Measurements from ENCODE around the gene TRAPPC12.

Gene TRAPPC12

DNA sequence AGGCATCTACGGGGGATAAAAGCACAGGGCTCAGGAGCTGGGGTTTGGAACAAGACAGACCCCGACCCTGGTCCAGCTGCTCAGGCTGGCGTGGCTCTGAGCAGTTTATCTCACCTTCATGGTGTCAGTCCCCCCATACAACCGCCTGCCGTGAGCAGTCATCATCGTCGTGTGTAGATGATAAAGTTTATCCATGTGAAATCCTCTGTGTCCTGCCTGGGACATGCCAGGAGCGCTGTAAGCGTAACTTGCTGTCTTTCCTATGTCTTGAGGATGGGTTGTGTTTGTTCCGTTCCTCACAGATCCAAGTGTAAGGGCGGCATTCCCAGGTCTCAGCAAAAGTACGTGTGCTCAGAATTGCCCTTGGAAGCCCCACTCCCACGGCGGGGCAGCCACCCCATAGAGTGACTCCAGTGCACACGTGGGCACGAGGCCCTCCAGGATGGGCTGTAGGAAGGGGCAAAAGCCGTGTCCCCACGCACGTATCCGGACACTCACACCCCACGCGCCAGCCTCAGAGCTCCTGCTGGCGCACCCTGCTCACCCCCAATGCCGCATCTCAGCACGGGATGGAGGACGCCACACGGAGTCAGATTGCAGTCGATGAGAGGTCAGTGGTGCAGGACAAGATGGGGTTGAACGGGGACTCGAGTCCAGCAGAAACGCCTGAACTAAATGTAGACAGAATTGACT lies 88.9 kb downstream of the TRAPPC12 start:
- no peak for DNase-seq (ENCODE audit: low read depth)

DNA sequence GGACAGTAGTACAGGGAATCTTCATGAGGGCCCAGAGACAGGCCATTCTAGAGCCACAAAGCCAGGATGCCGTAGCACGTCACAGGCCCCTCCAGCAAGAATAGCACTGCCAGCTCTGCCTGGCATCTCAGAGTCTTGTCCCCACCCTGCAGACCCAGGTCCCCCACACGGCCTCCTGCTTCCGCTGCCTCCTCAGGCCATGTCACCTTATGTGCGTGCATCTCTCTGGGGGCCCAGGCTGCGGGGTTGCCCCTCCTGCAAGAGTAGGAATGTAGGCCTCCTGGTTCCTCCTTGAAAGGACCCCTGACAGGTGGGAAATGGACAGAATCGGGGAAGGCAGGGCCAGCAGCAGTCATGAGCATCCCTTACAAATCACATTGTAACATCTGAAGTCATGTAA lies 90.0 kb downstream of the TRAPPC12 start:
- DNase-seq (ENCODE audit: low read depth): no peak

DNA sequence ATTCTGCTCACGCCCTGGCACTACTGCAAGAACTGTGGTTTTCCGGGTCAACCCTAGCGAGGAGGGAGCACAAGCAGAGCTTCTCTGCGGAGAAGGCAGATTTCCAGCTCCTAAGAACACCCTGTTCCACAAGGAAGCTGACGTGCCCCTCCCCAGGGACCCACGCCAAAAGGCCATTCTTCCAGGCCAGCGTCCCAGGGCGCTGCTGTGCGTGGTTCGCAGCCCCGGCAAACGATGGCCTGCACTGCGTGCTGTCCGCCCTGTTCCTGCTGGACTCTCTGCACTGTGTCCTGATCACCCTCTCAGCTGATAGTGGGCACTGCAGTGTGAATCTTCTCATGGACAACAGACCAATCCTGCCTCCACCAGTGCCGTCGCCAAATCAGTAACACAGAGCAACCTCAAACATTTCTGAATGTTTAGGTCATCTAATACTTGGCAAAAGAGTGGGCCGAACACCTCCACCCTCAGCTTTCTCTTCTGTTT lies 90.7 kb downstream of the TRAPPC12 start:
- peak; percentile 92 for DNase-seq (ENCODE audit: low read depth)

DNA sequence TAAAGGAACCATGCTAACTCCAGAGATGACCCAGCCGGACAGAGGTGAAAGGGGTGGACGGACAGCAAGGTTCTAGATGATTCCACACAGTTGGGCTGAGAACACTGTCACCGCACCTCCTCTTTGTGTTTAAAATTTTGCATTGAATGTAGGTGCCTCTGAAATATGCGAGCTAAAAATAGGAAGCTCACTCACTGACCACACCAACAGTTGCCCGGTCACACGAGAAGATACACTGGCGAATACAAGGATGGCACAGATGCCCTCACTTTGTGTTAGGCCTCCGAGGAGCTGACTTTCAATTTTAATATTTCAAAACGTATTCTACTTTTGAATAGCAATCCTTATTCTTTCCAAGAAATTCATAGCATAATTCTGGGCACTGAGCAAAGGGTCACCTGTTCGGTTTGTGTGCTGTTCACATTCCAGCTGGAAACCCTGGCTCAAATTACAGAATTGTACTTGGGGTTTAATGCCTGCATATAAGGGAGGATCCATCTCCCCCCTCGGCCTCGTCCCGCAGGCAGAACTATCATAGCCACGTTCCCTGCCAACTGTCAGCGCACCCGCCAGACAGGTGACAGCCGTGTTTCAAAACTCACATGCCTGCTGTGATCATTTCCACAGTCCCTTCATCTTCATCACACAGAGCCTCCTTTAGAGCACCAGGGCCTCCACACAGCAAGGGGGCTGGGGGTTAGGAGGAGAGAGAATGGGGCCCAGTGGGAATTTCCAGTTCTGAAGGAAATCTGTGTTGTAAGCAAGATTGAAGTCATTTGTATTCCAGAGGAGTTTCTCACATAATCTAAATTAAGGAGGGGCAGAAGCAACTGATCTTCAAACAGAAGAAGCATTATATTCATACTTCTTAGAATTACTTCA lies 91.6 kb downstream of the TRAPPC12 start:
- DNase-seq (ENCODE audit: low read depth): no peak

DNA sequence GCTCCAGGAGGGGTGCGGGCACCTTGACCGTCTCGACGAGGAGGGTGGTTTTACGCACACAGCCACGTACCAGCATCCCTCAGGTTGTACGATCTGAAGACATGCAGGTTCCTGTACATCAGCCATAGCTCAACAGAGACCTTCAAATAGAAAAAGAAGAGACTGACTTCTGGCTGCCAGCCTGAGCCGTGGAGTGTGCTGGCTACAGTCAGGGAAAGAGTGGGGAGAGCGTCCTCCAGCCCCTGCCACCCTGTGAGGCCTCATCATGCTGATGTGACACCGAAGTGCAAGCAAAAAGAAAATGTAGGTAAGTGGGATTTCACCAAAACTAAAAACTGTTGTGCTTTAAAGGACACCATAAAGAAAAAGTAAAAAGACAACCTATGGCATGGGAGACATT lies 92.8 kb downstream of the TRAPPC12 start:
- DNase-seq (ENCODE audit: low read depth): no peak

DNA sequence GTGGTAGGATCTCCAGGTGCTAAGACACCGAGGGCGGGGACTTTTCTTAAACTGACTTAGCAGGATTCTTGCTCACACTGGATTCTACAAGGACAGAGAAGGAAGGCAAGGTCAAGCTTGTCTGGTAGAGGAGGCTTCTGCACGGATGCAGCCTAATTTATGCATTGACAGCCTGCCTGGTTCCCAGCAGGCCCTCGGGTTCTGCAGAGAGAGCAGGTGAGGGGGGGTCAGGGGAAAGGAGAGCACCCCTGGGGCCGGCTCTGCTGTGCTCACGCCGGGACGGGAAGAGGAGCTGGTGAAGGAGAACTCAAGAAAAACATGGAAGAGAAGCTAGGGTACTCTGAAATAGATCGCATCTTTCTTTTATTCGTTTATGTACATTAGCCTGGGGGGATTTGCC lies 93.5 kb downstream of the TRAPPC12 start:
- DNase-seq (ENCODE audit: low read depth): no peak

DNA sequence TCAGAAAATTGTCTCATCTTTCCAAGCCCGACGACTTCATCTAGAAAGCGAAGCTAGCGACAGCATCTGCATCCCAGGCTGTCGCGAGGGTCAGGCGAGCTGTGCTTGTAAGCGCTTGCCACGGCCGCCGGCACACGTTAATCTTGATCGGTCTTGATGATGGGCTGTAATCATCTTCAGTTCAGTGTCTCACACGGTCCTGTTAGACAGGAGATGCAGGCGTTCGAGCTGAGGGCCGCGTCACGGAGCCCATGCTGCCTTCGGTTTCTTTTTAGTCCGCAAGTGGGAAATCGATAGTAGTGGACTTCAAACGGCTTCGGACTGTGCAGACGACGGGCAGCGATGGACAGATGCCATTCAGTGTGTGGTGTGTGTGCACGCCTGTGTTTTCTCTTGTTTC lies 96.3 kb downstream of the TRAPPC12 start:
- DNase-seq (ENCODE audit: low read depth): no peak

DNA sequence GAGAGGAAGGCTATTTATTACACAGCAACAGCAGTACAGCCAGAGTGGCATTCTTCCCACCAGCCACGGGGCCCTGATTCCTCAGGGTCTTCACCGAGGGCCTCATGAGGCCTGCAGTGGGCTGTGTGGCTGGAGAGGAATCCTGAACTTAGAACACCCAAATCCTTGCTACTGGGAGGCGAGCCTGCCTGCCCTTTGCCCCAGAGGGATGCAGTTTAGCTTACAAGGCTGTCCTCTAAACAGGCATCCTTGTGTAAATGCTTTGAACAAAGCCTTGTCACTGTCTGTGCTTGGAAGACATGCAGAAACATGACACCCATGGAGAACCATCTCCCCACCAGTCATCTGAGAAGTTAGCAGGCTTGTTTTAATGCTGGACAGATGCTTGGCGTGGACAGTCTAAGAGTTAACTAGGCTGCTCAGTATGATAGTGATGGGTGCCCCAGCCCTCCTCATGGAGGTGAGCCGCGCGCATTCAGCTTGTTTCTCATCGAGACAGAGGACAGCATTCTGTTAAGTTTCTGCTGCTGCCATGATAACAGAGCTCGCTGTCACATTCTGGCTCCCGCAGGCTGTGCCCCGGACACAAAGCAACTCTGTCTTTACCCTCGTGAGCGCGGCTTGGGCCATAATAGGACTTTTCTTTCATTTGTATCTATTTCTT lies 97.0 kb downstream of the TRAPPC12 start:
- peak; percentile 67 for DNase-seq (ENCODE audit: low read depth)

DNA sequence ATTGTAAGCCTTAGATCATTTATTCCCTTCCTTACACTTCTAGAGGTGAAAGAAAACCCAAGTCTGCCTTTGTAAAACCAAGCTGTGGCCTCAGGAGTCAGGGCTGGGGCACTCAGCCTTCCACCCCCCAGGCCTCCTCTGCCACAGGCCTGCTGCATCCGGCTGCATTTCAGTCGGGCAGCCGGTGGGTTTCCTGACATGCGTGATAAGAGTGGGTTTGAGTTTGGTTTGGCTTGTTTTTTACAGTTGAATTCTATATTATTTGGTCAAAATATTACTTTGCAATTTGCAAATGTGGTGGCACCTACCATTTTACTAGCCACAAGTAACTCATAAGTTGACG lies 97.5 kb downstream of the TRAPPC12 start:
- no peak for DNase-seq (ENCODE audit: low read depth)

DNA sequence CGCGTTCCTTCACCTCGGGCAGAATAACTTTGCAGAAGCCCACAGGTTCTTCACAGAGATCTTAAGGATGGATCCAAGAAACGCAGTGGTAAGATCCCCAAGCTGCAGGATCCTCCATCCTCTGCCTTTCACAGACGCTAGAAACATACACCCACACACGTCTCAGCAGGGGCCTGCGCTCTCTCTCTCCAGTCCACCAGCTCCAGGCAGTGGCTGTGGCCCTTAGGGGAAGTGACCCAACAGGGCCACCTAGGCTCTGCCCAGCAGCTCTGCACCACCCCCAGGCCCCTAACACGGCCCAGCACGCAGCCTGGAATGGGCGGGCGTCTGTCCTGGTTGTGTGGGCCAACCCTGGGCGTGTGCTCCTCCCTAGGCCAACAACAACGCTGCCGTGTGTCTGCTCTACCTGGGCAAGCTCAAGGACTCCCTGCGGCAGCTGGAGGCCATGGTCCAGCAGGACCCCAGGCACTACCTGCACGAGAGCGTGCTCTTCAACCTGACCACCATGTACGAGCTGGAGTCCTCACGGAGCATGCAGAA lies 99.4 kb downstream of the TRAPPC12 start:
- DNase-seq (ENCODE audit: low read depth): no peak

DNA sequence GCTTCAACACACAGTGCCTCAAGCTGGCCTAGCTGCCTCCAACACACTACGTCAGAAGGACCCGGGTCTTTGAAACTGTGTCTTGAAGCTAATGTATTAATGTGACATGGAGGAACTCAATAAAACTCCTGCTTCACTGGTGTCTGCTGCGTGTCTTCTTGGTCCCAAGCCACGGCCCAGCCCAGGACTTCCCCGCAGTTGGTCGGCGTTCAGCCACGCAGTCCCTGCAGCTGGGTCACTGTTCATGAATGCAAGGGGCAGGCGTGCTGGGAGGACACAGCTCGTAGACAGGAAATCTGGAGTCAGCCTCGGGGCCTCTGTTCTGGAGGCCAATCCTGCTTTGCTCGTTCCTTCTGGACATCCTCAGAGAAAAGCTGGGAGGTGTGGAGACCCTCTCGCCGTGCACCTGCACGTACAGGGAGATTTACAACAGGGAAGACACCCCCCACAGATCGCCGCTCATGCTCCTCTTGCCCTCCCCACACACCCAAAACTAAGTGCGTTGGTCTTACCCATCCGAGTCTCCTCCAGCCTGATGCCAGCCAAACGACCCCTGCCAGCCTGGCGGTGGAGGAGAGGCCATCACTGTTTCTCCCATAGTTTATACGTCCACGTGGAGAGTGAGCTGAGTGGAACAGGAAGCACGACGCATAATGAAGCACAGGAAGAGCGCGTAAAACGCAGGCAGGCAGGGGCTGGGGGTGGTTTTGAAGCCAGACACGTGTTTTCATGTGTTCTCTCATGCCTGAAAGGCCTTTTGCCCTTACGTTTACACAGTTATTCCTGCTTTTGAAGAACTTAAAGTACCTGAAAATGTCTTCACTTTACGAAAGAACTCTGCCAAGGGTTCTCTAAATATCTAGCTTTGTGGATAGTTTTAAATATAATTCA lies 100.2 kb downstream of the TRAPPC12 start:
- DNase-seq (ENCODE audit: low read depth): no peak

DNA sequence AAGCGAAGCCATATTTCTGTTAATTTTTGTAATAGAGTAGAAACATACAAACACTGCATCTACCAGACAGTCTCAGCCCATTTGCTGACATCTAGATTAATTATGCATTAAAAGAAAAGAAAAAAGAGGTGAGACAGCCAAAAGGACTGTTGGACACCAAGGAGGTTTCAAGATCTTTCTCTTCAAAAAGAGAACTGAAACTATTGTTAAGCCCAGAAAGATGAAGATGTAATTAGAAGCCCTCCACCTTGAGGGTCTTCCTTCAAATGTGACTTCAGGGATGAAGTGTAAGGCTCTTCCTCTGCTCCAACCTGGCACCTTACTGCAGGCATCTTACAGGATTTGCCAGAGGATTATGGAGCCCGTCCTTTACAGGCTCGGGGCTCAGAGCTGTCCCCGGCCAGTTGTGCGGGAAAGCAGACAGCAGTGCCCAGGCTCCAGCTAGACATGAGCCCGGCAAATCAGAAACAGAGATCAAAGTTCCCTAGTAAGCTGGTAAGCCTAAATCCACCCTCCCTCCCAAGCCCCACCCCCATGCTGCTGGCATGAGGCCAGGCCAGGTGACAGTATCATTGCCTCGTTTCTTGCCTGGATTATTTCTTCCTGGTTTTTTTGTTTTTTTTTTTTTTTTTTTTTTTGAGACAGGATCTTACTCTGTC lies 101.0 kb downstream of the TRAPPC12 start:
- DNase-seq (ENCODE audit: low read depth): no peak

DNA sequence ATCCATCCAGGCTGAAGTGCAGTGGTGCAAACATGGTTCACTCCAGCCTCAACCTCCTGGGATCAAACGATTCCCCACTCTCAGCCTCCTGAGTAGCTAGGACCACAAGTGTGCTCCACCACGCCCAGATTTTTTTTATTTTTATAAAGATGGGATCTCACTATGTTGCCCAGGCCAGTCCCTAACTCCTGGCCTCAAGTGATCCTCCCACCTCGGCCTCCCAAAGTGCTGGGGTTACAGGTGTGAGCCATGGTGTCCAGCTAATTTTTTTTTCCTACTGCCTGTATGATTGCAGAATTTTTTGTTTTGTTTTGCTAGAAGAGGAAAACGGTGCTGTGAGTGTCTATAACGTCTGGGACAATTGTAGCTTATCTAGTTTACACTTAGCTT lies 101.5 kb downstream of the TRAPPC12 start:
- DNase-seq (ENCODE audit: low read depth): no peak

DNA sequence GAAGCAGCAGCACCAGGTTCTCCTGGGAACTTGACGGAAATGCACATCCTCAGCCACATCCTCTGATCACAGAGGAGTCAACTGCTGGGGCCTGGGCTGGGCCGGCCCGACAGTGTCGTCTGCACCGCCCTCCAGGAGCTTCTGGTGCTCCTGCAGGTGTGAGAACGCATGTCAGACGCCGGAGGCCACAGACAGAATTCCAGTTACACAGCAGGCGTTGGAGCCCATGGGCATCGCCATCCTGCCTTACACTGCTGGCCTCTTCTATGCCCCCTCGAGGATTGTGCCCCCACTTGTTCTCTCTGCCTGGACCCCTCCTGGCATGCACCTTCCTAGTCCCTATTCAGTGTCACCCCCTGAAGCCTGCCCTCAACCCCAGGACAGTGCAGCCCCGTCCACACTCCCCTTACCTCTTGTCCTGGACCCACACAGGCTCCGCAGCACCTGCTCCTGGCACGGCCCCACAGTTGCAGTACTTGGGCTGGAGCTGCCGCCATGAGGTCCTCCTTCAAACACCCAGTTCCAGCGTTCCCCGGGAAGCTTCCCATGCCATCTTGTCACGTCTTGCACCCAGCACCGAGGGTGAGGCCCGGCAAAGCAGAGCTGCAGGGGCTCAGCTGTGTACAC lies 102.4 kb downstream of the TRAPPC12 start:
- no peak for DNase-seq (ENCODE audit: low read depth)

DNA sequence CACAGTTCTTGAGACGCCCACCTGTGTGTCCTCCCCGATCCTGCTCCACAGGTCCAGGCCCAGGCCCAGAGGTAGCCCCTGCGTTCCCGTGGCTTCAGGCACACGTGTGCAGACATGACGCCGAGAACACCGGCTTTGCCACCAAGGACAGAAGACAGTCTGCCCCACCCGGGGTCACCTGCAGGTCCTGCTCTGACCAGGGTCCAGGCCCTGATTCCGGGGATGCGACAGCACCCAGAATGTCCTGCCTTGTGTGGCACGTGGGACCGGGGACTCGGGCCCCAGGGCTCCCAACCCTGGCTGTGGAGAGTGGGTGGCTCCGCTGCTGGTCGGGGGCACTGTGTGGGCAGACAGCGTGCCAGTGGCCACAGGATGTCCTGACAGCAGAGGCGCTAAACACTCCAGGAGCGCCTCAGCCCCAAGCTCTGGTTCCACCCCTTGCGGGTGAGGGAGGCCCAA lies 102.9 kb downstream of the TRAPPC12 start:
- DNase-seq (ENCODE audit: low read depth): no peak

DNA sequence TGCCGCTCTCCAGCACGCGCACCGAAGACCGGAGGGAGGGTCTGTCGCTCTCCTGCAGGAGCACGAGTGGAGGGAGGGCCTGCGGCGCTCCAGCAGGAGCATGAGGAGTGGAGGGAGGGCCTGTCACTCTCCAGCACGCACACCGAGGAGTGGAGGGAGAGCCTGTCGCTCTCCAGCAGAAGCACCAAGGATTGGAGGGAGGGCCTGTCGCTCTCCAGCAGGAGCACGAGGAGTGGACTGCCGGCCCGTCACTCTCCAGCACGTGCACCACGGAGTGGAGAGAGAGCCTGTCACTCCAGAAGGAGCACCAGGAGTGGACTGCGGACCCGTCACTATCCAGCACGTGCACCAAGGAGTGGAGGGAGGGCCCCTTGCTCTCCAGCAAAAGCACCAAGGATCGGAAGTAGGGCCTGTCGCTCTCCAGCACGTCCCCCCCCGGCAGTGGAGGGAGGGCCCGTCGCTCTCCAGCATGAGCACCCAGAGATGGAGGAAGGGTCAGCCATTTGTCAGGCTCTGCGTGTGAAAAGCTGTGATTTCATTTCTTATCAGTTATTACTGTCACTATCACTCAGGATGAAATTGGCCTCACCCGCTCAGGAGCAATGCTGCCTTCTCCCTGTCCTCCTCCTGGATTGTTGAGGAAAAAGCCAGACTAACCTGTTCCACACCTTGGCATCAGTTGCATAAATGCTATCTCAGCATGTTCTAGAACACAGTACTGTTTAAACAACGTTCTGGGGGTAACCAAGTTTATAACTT lies 103.9 kb downstream of the TRAPPC12 start:
- peak; percentile 57 for DNase-seq (ENCODE audit: low read depth)

DNA sequence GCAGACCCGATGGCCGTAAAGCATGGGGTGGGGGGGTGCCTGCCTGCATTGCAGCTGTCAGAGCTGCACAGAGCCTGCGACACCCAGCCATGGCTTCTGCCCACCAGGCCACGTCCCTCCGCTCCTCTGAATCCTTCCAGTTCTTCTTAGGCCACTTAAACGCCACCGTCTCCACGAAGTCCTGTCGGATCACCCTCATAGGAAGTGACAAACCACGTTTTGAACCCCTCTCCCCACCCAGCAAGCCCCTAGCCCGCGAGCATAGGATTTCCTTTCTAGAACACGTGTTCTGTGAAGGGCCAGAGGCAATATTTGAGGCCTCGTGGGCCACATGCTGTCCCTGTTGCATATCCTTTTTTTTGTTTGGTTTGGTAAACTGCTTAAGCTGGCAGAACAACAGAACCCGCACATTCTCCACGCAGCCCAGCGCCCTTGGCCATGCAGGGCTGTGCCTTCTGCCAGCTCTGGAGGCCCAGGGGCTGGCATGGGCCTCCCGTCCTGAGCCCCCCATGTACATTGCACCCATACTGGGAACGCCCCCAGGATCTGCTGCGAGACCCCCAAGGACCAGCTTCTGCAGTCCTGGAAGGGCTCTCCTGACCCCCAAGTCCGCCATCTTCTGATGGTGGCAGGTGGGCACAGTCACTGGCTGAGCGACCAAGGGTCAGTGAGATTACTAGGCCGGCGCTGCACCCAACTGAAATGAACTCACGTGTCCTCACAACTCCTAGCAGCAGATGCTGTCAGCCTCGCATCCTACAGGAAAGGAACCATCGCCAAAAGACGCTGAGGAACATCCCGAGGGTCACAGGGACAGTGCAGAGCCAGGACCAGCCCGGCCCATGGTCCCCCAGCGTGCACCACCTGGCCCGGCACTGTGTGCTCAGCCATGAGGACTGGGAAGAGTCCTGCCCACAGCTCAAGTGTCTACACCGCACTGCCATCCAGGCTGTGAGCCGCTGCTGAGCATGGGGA lies 104.8 kb downstream of the TRAPPC12 start:
- no peak for DNase-seq (ENCODE audit: low read depth)

DNA sequence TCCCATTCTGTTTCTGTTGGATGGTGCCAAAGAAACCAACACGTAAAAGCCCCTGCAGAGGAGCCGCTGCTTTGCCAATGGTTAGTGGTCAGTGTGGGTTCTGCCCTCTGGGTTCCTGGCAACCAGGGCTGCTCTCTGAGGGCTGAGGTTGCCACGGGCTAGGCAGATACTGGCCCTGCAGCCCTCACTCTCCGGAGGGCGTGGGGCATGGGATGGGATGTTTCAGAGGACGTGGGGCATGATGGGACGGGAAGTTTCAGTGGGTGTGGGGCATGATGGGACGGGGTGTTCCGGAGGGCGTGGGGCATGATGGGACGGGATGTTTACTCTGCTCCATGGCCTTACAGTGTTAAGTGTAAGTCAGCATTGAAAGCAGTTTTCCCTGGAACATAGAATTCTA lies 105.7 kb downstream of the TRAPPC12 start:
- DNase-seq (ENCODE audit: low read depth): no peak
